Measurements from ENCODE around the gene CIB4. TPM values are rescaled to one million over a fixed set of nuclear protein-coding genes. Genes with fewer than 3 reads are reported as not detected.

CIB4 gene
- total RNA-seq, 1 donor from 2014 or later, result not detected

GRCh38 chr2:26606847-26607190 is 34.3 kb downstream of the CIB4 start:
- H3K27ac Mint-ChIP-seq (ENCODE audit: unreplicated experiment), result no peak overlapping the region
- no peak for DNase-seq (ENCODE audit: low read depth, low spot score)
- H3K36me3 Mint-ChIP-seq (ENCODE audit: low read depth), result no peaks in the 10 kb centered on the region
- H3K4me3 Mint-ChIP-seq, result no peak overlapping the region
- TF ChIP-seq, protein P1, sequence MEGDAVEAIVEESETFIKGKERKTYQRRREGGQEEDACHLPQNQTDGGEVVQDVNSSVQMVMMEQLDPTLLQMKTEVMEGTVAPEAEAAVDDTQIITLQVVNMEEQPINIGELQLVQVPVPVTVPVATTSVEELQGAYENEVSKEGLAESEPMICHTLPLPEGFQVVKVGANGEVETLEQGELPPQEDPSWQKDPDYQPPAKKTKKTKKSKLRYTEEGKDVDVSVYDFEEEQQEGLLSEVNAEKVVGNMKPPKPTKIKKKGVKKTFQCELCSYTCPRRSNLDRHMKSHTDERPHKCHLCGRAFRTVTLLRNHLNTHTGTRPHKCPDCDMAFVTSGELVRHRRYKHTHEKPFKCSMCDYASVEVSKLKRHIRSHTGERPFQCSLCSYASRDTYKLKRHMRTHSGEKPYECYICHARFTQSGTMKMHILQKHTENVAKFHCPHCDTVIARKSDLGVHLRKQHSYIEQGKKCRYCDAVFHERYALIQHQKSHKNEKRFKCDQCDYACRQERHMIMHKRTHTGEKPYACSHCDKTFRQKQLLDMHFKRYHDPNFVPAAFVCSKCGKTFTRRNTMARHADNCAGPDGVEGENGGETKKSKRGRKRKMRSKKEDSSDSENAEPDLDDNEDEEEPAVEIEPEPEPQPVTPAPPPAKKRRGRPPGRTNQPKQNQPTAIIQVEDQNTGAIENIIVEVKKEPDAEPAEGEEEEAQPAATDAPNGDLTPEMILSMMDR (conservative IDR thresholded peaks at IDR 0.05), result no peak
- H3K27me3 Mint-ChIP-seq (ENCODE audit: low read depth), result peaks cover 10% of the 10 kb centered on the region
- H3K9me3 Mint-ChIP-seq, result no peaks in the 10 kb centered on the region
- peaks cover 17% of the 10 kb centered on the region for H3K4me1 Mint-ChIP-seq

DNA sequence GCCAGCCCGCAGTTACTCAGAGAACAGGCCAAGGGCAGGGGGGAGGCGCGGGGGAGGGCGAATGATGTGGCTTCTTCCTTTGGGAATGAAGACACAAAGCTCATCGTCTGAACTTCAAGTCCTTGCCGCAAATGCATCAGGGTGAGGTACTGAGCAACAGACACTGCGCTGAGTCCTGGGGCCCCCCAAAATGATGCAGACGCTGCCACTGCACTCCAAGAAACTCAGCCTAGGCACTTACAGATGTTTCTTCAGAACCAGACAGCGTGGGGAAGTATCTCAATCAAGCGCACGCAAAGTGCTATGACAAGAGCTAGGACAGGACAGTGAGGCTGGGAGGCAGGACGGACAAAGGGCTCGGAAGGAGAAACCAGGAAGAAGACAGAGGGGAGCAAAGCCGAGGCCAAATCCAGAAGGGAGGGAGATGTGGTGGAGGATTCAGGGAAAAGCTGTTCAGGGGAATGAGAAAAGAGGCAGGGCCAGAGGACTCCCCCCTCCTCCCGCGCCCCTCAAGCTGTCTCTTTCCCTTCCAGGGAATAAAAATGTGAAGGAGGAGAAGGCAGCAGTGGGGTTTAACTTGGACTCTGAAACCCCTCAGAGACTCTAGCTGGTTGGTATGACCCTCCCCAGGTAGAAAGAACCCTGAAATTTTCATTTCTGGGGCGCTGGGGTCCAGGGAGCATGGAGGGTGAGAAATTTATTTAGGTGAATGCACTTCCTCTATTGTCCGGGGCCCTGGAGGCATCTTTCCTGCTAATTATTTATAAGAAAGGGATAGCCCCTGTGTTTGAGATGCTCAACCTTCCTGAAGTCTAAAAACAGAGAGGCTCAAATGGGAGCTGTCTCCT is 34.9 kb downstream of the CIB4 start:
- Mint-ChIP-seq H3K27ac (ENCODE audit: unreplicated experiment) (no peak overlapping the region), H3K36me3 (ENCODE audit: low read depth) (no peaks in the 10 kb centered on the region), H3K9me3 (peaks cover 2% of the 10 kb centered on the region), H3K4me1 (peaks cover 17% of the 10 kb centered on the region), H3K27me3 (ENCODE audit: low read depth) (peaks cover 14% of the 10 kb centered on the region), H3K4me3 (no peak overlapping the region)
- TF ChIP-seq, protein P1 (conservative IDR thresholded peaks at IDR 0.05), result no peak
- no peak for DNase-seq (ENCODE audit: low read depth, low spot score)

DNA sequence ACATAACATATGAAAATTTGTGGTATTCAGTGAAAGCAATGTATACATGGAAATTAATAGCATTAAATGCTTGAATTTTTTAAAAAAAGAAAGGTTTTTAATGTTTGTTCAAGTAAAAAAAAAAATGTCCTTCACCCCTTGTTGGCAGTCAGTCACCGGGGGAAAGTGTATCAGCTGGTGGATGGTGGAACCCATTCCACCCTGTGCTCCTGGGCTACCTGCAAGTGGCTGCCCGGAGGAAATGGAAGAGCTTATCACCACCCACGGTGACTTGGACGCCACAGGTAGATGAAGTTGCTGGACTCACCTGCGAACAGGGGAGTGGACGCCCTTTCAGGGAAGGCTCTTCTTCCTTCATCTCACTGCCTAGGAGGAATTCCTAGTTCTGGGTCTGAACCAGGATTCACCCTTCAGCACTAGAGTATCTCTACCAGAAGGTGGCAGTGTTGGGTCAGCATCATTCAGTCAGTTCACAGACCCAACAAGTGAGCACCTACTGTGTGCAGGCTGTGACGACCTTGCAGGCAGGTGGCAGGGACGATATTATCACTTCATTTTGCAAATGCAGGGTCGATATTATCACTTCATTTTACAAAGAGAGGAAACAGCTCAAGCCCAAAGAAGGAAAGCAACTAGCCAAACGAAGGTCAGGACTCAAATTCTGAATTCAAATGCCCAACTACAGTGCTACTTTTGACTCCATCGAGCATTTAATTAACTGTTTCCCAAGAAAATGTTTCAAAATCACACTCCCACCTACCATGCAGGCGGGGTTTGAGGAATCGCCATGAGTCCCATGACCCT is 35.8 kb downstream of the CIB4 start:
- Mint-ChIP-seq H3K9me3 (peaks cover 2% of the 10 kb centered on the region), H3K4me1 (peaks cover 15% of the 10 kb centered on the region), H3K27ac (ENCODE audit: unreplicated experiment) (no peak overlapping the region), H3K4me3 (no peak overlapping the region), H3K27me3 (ENCODE audit: low read depth) (peaks cover 17% of the 10 kb centered on the region), H3K36me3 (ENCODE audit: low read depth) (no peaks in the 10 kb centered on the region)
- TF ChIP-seq, protein P1 (conservative IDR thresholded peaks at IDR 0.05), result peak; percentile 92
- DNase-seq (ENCODE audit: low read depth, low spot score), result peak; percentile 33

GRCh38 chr2:26602575-26602974 is 38.6 kb downstream of the CIB4 start:
- TF ChIP-seq, protein P1 (conservative IDR thresholded peaks at IDR 0.05), result no peak
- no peak overlapping the region for H3K4me3 Mint-ChIP-seq
- H3K27me3 Mint-ChIP-seq (ENCODE audit: low read depth), result peaks cover 17% of the 10 kb centered on the region
- H3K9me3 Mint-ChIP-seq, result peaks cover 2% of the 10 kb centered on the region
- H3K4me1 Mint-ChIP-seq, result peaks cover 3% of the 10 kb centered on the region
- no peak for DNase-seq (ENCODE audit: low read depth, low spot score)
- H3K36me3 Mint-ChIP-seq (ENCODE audit: low read depth), result no peaks in the 10 kb centered on the region
- H3K27ac Mint-ChIP-seq (ENCODE audit: unreplicated experiment), result no peak overlapping the region

GRCh38 chr2:26599387-26599786 is 41.8 kb downstream of the CIB4 start:
- Mint-ChIP-seq H3K27me3 (ENCODE audit: low read depth) (peaks cover 30% of the 10 kb centered on the region), H3K4me1 (no peaks in the 10 kb centered on the region), H3K27ac (ENCODE audit: unreplicated experiment) (no peak overlapping the region), H3K36me3 (ENCODE audit: low read depth) (no peaks in the 10 kb centered on the region), H3K9me3 (peaks cover 2% of the 10 kb centered on the region), H3K4me3 (no peak overlapping the region)
- TF ChIP-seq, protein P1 (conservative IDR thresholded peaks at IDR 0.05), result no peak
- no peak for DNase-seq (ENCODE audit: low read depth, low spot score)

Measured in neural crest cell (in vitro differentiated cells).